Endothelial cell of umbilical vein (primary cell): ENCODE data around the gene INTS4.

Experiments used
- CTCF ChIP-seq, 2 donors: IDR thresholded peaks; 1 replicate in 1 of 2; 2 replicates in 1 of 2; pipeline ENCODE4 v1.5.1; 2011; ENCODE audit warnings: low read length in 2 of 2, mild to moderate bottlenecking in 2 of 2, moderate library complexity in 2 of 2, control low read depth in 1 of 2, inconsistent platforms in 1 of 2, low read depth in 1 of 2; ENCODE audit not compliant: insufficient read depth in 1 of 2; ENCODE audit errors: extremely low read depth in 1 of 2
- EZH2 ChIP-seq: IDR thresholded peaks from 2 replicates; pipeline ENCODE4 v1.6.1; 2012; ENCODE audit warnings: borderline replicate concordance, low read depth, mild to moderate bottlenecking, moderate library complexity, low read length, inconsistent platforms; ENCODE audit not compliant: severe bottlenecking
- MAX ChIP-seq: IDR thresholded peaks from 2 replicates; pipeline ENCODE4 v1.6.1; 2011; ENCODE audit not compliant: insufficient read depth, insufficient read length
- POLR2A ChIP-seq: IDR thresholded peaks from 2 replicates; pipeline ENCODE4 v1.6.1; 2012; ENCODE audit warnings: low read depth, mild to moderate bottlenecking, control low read depth, low read length
- POLR2AphosphoS5 ChIP-seq: IDR thresholded peaks from 2 replicates; pipeline ENCODE4 v1.6.1; 2012; ENCODE audit warnings: low read depth, mild to moderate bottlenecking, control low read depth, low read length, moderate library complexity; ENCODE audit not compliant: insufficient read depth

GRCh38 chr11:78033040-78033439, 38.6 kb upstream of the INTS4 start:
- no peak for TF ChIP-seq EZH2
- no peak for TF ChIP-seq CTCF (IDR thresholded peaks at IDR 0.05; ENCODE audit: extremely low read depth in 1 of 2, insufficient read depth in 1 of 2, low read depth in 1 of 2, low read length in 2 of 2)
- TF ChIP-seq MAX: no peak
- TF ChIP-seq POLR2AphosphoS5: no peak
- no peak for TF ChIP-seq POLR2A
